PC-3 (cell line): Measurements from ENCODE around the gene FBXO9. TPM values are rescaled to one million over a fixed set of nuclear protein-coding genes. Genes with fewer than 3 reads are reported as not detected.

ENCODE experiments used
- ATAC-seq: fragments of 200-7000 bp; cut with Tn5 transposase; 2 replicates; pipeline ENCODE4 v1.9.1; 2020; ENCODE audit warnings: mild to moderate bottlenecking, moderate library complexity
- BruUV-seq: library from RNA; stranded (reverse); fragments of 400-500 nt; replicated peaks from 2 replicates; lab custom pipeline; 2021; lab: Mats Ljungman, UMichigan
- CTCF ChIA-PET: fragments of 300-600 bp; sonication (Branson Sonifier 250); formaldehyde crosslinking; loops from one replicate; lab custom pipeline; 2022; ENCODE audit warnings: antibody characterized with exemption; lab: Charles Lee
- POLR2A ChIA-PET: fragments of 300-600 bp; sonication (Branson Sonifier 250); formaldehyde crosslinking; loops from one replicate; lab custom pipeline; 2022; ENCODE audit warnings: antibody characterized with exemption; ENCODE audit not compliant: unreplicated experiment; lab: Charles Lee
- DNase-seq: peaks from one replicate; pipeline ENCODE4 v3.0.0-alpha.2; 2015
- H2AFZ ChIP-seq: fragments of 300-600 bp; sonication (generic); 2 replicates; pipeline ENCODE4 v1.6.0; 2016; ENCODE audit warnings: antibody characterized with exemption, low read length
- H3F3A ChIP-seq: fragments of 300-600 bp; sonication (generic); one replicate; pipeline ENCODE4 v1.6.0; 2017; ENCODE audit warnings: antibody characterized with exemption, low read length, control low read depth, mild to moderate bottlenecking; ENCODE audit not compliant: unreplicated experiment
- H3K27ac ChIP-seq: fragments of 300-600 bp; sonication (generic); 2 replicates; pipeline ENCODE4 v1.5.1; 2016; ENCODE audit warnings: mild to moderate bottlenecking, low read length
- H3K27me3 ChIP-seq: fragments of 300-600 bp; sonication (generic); 2 replicates; pipeline ENCODE4 v1.6.1; 2016; ENCODE audit warnings: low read length, mixed read lengths
- H3K36me3 ChIP-seq: fragments of 300-600 bp; sonication (generic); 2 replicates; pipeline ENCODE4 v1.6.1; 2016; ENCODE audit warnings: low read depth, mixed run types, low read length, mixed read lengths
- H3K4me1 ChIP-seq: fragments of 300-600 bp; sonication (generic); 2 replicates; pipeline ENCODE4 v1.5.1; 2016; ENCODE audit warnings: low read length; ENCODE audit not compliant: insufficient read depth
- H3K4me2 ChIP-seq: fragments of 300-600 bp; sonication (generic); 2 replicates; pipeline ENCODE4 v1.6.0; 2016; ENCODE audit warnings: low read length
- H3K4me3 ChIP-seq: fragments of 300-600 bp; sonication (generic); 2 replicates; pipeline ENCODE4 v1.5.1; 2016; ENCODE audit warnings: mild to moderate bottlenecking, low read length, mixed read lengths
- H3K79me2 ChIP-seq: fragments of 300-600 bp; sonication (generic); 2 replicates; pipeline ENCODE4 v1.6.1; 2017; ENCODE audit warnings: low read length, mixed read lengths
- H3K9ac ChIP-seq: fragments of 300-600 bp; sonication (generic); 2 replicates; pipeline ENCODE4 v1.6.0; 2016; ENCODE audit warnings: mild to moderate bottlenecking, low read length
- H3K9me2 ChIP-seq: fragments of 300-600 bp; sonication (generic); replicated peaks from 2 replicates; pipeline ENCODE4 v1.6.1; 2016; ENCODE audit warnings: mixed run types, low read length, mixed read lengths
- H3K9me3 ChIP-seq: fragments of 300-600 bp; sonication (generic); 2 replicates; pipeline ENCODE4 v1.6.1; 2016; ENCODE audit warnings: low read length, mixed read lengths
- H4K20me1 ChIP-seq: fragments of 300-600 bp; sonication (generic); 2 replicates; pipeline ENCODE4 v1.6.1; 2016; ENCODE audit warnings: low read length, mixed read lengths
- CTCF ChIP-seq: fragments of 300-600 bp; sonication (generic); conservative IDR thresholded peaks from 2 replicates; pipeline ENCODE4 v1.5.1; 2017; ENCODE audit warnings: antibody characterized with exemption, low read depth, mild to moderate bottlenecking, low read length
- EZH2 ChIP-seq: fragments of 300-600 bp; sonication (generic); IDR thresholded peaks from one replicate; pipeline ENCODE4 v1.6.1; 2017; ENCODE audit warnings: antibody characterized with exemption, mild to moderate bottlenecking, low read length; ENCODE audit not compliant: unreplicated experiment
- EZH2phosphoT487 ChIP-seq: fragments of 300-600 bp; sonication (generic); IDR thresholded peaks from 2 replicates; pipeline ENCODE4 v1.6.1; 2018; ENCODE audit warnings: mild to moderate bottlenecking, antibody characterized with exemption, low read length, borderline replicate concordance
- intact Hi-C: fragments of 100-400 bp; cut with micrococcal nuclease; formaldehyde crosslinking; loops from 2 replicates; pipeline ENCODE4 v1.9.0; 2023
- total RNA-seq: library from RNA; depleted of rRNA; stranded (reverse); fragments of >200 nt; gene quantifications from 2 replicates; pipeline ENCODE4 v1.2.3, GENCODE V29; 2014

Gene FBXO9
- total RNA-seq, 1 experiment from 2014 or later, result 54.6 TPM

- Histone ChIP-seq H3K4me3 (peak overlapping the region; percentile 45), H3K79me2 (no peaks in the 10 kb centered on the region), H3K36me3 (0 out of 2 replicates have a peak, but pooled peaks cover 2% of the 10 kb centered on the region), H3K9ac (peak overlapping the region; percentile 72), H3K27ac (peak overlapping the region; percentile 95), H3K4me2 (peak overlapping the region; percentile 80), H3K9me3 (no peaks in the 10 kb centered on the region), H3K27me3 (no peaks in the 10 kb centered on the region), H3F3A (peaks cover 3% of the 10 kb centered on the region), H2AFZ (no peak overlapping the region), H3K9me2 (no peaks in the 10 kb centered on the region), H4K20me1 (no peaks in the 10 kb centered on the region), H3K4me1 (peaks cover 20% of the 10 kb centered on the region)
- intact Hi-C loops, result no loop called here
- peak; percentile 82 for DNase-seq
- peak; percentile 86 for ATAC-seq
- ChIA-PET POLR2A (interaction anchor here (0.8 kb wide), 1 partner anchor 17 kb away, joined by 4 read pairs; no protein-coding TSS in a partner anchor), CTCF (interaction anchor here (0.6 to 0.8 kb wide), 2 partner anchors 49 to 378 kb away, joined by 3 to 4 read pairs; no protein-coding TSS in a partner anchor)
- no peak for TF ChIP-seq EZH2phosphoT487
- no peak for TF ChIP-seq CTCF
- TF ChIP-seq EZH2, result no peak
- no TSS peak for BruUV-seq
Observed at GRCh38 chr6:53119349-53119748, 54.1 kb downstream of the FBXO9 start.

GRCh38 chr6:53119772-53120409 lies 54.7 kb downstream of the FBXO9 start:
- no peaks in the 10 kb centered on the region for H3K27me3 ChIP-seq
- TF ChIP-seq CTCF, result no peak
- TF ChIP-seq EZH2, result no peak
- no peak for TF ChIP-seq EZH2phosphoT487
- peak overlapping the region; percentile 72 for H3K9ac ChIP-seq
- POLR2A ChIA-PET, result interaction anchor here (0.8 kb wide), 1 partner anchor 16 kb away, joined by 4 read pairs; no protein-coding TSS in a partner anchor
- H3K79me2 ChIP-seq, result no peaks in the 10 kb centered on the region
- no peaks in the 10 kb centered on the region for H4K20me1 ChIP-seq
- peaks cover 19% of the 10 kb centered on the region for H3K4me1 ChIP-seq
- peak overlapping the region; percentile 45 for H3K4me3 ChIP-seq
- no TSS peak for BruUV-seq
- H3F3A ChIP-seq, result peaks cover 3% of the 10 kb centered on the region
- no peaks in the 10 kb centered on the region for H3K9me2 ChIP-seq
- DNase-seq, result peak; percentile 79
- intact Hi-C loops, result loop anchor here (1.0 kb wide), 1 partner anchor 8 kb away; no protein-coding TSS in a partner anchor
- H3K9me3 ChIP-seq, result no peaks in the 10 kb centered on the region
- CTCF ChIA-PET, result interaction anchor here (0.6 to 0.8 kb wide), 2 partner anchors 49 to 377 kb away, joined by 3 to 4 read pairs; no protein-coding TSS in a partner anchor
- peak overlapping the region; percentile 95 for H3K27ac ChIP-seq
- H2AFZ ChIP-seq, result no peak overlapping the region
- peak; percentile 86 for ATAC-seq
- 0 out of 2 replicates have a peak, but pooled peaks cover 2% of the 10 kb centered on the region for H3K36me3 ChIP-seq
- H3K4me2 ChIP-seq, result peak overlapping the region; percentile 80
